Measurements from ENCODE around the gene PLEKHN1. TPM values are rescaled to one million over a fixed set of nuclear protein-coding genes. Genes with fewer than 3 reads are reported as not detected.

The PLEKHN1 gene
- polyA plus RNA-seq, 2 donors: 35.6 to 74.7 TPM

GRCh38 chr1:1020415-1021009, 54.2 kb downstream of the PLEKHN1 start:
- no peaks in the 10 kb centered on the region for H3K27me3 ChIP-seq (ENCODE audit: control insufficient read depth in 1 of 2, insufficient read depth in 2 of 2, low read length in 2 of 2)
- H3K4me1 ChIP-seq (ENCODE audit: control insufficient read depth in 2 of 2, insufficient read depth in 2 of 2, low read length in 1 of 2): peaks cover 9 to 20% of the 10 kb centered on the region in 2 donors
- H3K36me3 ChIP-seq (ENCODE audit: control insufficient read depth in 2 of 2, insufficient read depth in 2 of 2, low read length in 1 of 2): peaks cover 0 to 3% of the 10 kb centered on the region in 2 donors
- H3K4me3 ChIP-seq (ENCODE audit: low read depth in 1 of 2, low read length in 2 of 2): peak overlapping the region; percentile 67 to 69
- no peaks in the 10 kb centered on the region for H3K9me3 ChIP-seq (ENCODE audit: control insufficient read depth in 2 of 2, insufficient read depth in 1 of 2, low read depth in 1 of 2, low read length in 1 of 2)
- H3K27ac ChIP-seq (ENCODE audit: low read depth in 2 of 2, low read length in 1 of 2): peak overlapping the region; percentile 75 to 92
- WGBS, 2 donors: 0 to 1% methylated on average over 9 to 58 of the region's 59 CpGs

- Histone ChIP-seq H3K27ac (ENCODE audit: low read depth in 2 of 2, low read length in 1 of 2) (peak overlapping the region in 1 of 2 donors; percentile 17), H3K27me3 (ENCODE audit: control insufficient read depth in 1 of 2, insufficient read depth in 2 of 2, low read length in 2 of 2) (no peaks in the 10 kb centered on the region), H3K4me3 (ENCODE audit: low read depth in 1 of 2, low read length in 2 of 2) (peak overlapping the region; percentile 42 to 69), H3K9me3 (ENCODE audit: control insufficient read depth in 2 of 2, insufficient read depth in 1 of 2, low read depth in 1 of 2, low read length in 1 of 2) (no peaks in the 10 kb centered on the region), H3K4me1 (ENCODE audit: control insufficient read depth in 2 of 2, insufficient read depth in 2 of 2, low read length in 1 of 2) (peaks cover 9 to 22% of the 10 kb centered on the region in 2 donors), H3K36me3 (ENCODE audit: control insufficient read depth in 2 of 2, insufficient read depth in 2 of 2, low read length in 1 of 2) (peaks cover 0 to 3% of the 10 kb centered on the region in 2 donors)
- 19 to 28% methylated on average over 32 to 33 of the region's 33 CpGs for WGBS, 2 donors
Measured at GRCh38 chr1:1021010-1021919, 55.0 kb downstream of the PLEKHN1 start.

- H3K4me1 ChIP-seq (ENCODE audit: control insufficient read depth in 2 of 2, insufficient read depth in 2 of 2, low read length in 1 of 2): peaks cover 9 to 22% of the 10 kb centered on the region in 2 donors
- WGBS, 2 donors: 76 to 79% methylated on average over 10 of the region's 10 CpGs
- H3K27me3 ChIP-seq (ENCODE audit: control insufficient read depth in 1 of 2, insufficient read depth in 2 of 2, low read length in 2 of 2): no peaks in the 10 kb centered on the region
- H3K9me3 ChIP-seq (ENCODE audit: control insufficient read depth in 2 of 2, insufficient read depth in 1 of 2, low read depth in 1 of 2, low read length in 1 of 2): no peaks in the 10 kb centered on the region
- peaks cover 0 to 3% of the 10 kb centered on the region in 2 donors for H3K36me3 ChIP-seq (ENCODE audit: control insufficient read depth in 2 of 2, insufficient read depth in 2 of 2, low read length in 1 of 2)
- H3K4me3 ChIP-seq (ENCODE audit: low read depth in 1 of 2, low read length in 2 of 2): no peak overlapping the region
- no peak overlapping the region for H3K27ac ChIP-seq (ENCODE audit: low read depth in 2 of 2, low read length in 1 of 2)
Measured at GRCh38 chr1:1021920-1022259, 55.6 kb downstream of the PLEKHN1 start.

DNA sequence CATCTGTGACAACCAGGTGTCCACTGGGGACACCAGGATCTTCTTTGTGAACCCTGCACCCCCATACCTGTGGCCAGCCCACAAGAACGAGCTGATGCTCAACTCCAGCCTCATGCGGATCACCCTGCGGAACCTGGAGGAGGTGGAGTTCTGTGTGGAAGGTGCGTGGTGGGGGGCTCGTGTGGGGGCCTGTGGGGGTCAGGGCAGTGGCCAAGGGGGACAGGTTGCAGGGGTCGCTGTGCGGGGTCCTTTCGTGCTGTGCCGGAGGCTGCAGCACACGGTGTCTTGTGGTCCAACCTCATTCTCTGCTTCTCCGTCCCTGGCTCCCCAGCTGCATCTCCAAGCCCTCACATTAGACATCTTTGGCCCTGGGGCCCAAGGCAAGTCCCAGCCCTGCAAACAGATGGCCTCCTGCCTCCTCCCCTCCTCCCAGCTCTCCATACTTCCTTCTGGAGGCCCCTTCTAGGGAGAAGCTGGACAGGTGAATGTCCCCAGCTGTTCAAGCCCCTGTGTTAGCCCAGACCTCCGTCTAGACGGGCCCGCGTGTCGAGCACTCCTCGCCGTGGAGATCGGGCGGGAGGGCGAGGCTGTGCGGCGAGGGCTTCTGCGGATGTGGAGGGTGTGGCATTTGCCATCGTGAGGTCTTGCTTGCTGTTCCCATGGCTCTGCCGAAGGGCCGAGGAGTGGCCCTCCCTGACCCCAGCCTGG, 56.2 kb downstream of the PLEKHN1 start:
- Histone ChIP-seq H3K9me3 (ENCODE audit: control insufficient read depth in 2 of 2, insufficient read depth in 1 of 2, low read depth in 1 of 2, low read length in 1 of 2) (no peaks in the 10 kb centered on the region), H3K36me3 (ENCODE audit: control insufficient read depth in 2 of 2, insufficient read depth in 2 of 2, low read length in 1 of 2) (peaks cover 0 to 3% of the 10 kb centered on the region in 2 donors), H3K27me3 (ENCODE audit: control insufficient read depth in 1 of 2, insufficient read depth in 2 of 2, low read length in 2 of 2) (no peaks in the 10 kb centered on the region), H3K27ac (ENCODE audit: low read depth in 2 of 2, low read length in 1 of 2) (no peak overlapping the region), H3K4me1 (ENCODE audit: control insufficient read depth in 2 of 2, insufficient read depth in 2 of 2, low read length in 1 of 2) (peaks cover 9 to 22% of the 10 kb centered on the region in 2 donors), H3K4me3 (ENCODE audit: low read depth in 1 of 2, low read length in 2 of 2) (no peak overlapping the region)
- WGBS, 2 donors: 79 to 81% methylated on average over 27 of the region's 27 CpGs

GRCh38 chr1:1023700-1024099, 57.4 kb downstream of the PLEKHN1 start:
- H3K36me3 ChIP-seq (ENCODE audit: control insufficient read depth in 2 of 2, insufficient read depth in 2 of 2, low read length in 1 of 2): peaks cover 0 to 3% of the 10 kb centered on the region in 2 donors
- H3K4me3 ChIP-seq (ENCODE audit: low read depth in 1 of 2, low read length in 2 of 2): peak overlapping the region in 1 of 2 donors; percentile 3
- H3K9me3 ChIP-seq (ENCODE audit: control insufficient read depth in 2 of 2, insufficient read depth in 1 of 2, low read depth in 1 of 2, low read length in 1 of 2): no peaks in the 10 kb centered on the region
- H3K27me3 ChIP-seq (ENCODE audit: control insufficient read depth in 1 of 2, insufficient read depth in 2 of 2, low read length in 2 of 2): no peaks in the 10 kb centered on the region
- 50 to 52% methylated on average over 13 of the region's 13 CpGs for WGBS, 2 donors
- H3K4me1 ChIP-seq (ENCODE audit: control insufficient read depth in 2 of 2, insufficient read depth in 2 of 2, low read length in 1 of 2): peaks cover 9 to 22% of the 10 kb centered on the region in 2 donors
- H3K27ac ChIP-seq (ENCODE audit: low read depth in 2 of 2, low read length in 1 of 2): no peak overlapping the region

DNA sequence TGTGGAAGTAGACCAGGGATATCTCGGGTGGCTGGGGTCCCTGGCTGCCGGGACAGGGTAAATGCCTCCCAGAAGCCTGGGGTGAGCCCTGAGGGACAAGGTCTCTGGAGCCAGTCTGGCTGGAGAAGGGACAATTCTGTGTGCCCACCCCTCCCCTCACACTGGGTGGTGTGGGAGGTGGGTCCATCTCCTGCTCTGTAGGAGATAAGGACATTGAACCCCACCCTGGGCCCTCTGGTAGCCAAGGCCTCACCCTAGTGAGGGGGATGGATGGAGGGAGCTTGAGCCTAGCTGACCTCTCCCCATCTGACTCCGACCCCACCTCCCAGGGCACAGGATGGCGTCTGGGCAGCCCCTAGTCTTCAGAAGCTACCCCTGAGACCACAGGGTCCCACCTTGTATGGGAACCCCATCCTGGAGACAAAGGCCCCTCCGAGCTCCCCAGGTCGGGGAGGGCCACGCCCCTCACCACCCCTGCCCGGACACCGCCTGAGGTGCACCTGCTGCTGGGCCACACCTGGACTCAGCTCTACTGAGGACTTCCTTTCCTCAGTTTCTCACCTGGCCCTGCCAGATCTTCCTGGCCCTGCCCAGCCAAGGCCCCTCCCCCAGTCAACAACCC, 58.0 kb downstream of the PLEKHN1 start:
- 66 to 74% methylated on average over 9 of the region's 9 CpGs for WGBS, 2 donors
- Histone ChIP-seq H3K27me3 (ENCODE audit: control insufficient read depth in 1 of 2, insufficient read depth in 2 of 2, low read length in 2 of 2) (no peaks in the 10 kb centered on the region), H3K4me3 (ENCODE audit: low read depth in 1 of 2, low read length in 2 of 2) (no peak overlapping the region), H3K36me3 (ENCODE audit: control insufficient read depth in 2 of 2, insufficient read depth in 2 of 2, low read length in 1 of 2) (peaks cover 0 to 3% of the 10 kb centered on the region in 2 donors), H3K27ac (ENCODE audit: low read depth in 2 of 2, low read length in 1 of 2) (no peak overlapping the region), H3K9me3 (ENCODE audit: control insufficient read depth in 2 of 2, insufficient read depth in 1 of 2, low read depth in 1 of 2, low read length in 1 of 2) (no peaks in the 10 kb centered on the region), H3K4me1 (ENCODE audit: control insufficient read depth in 2 of 2, insufficient read depth in 2 of 2, low read length in 1 of 2) (peaks cover 9 to 22% of the 10 kb centered on the region in 2 donors)

DNA sequence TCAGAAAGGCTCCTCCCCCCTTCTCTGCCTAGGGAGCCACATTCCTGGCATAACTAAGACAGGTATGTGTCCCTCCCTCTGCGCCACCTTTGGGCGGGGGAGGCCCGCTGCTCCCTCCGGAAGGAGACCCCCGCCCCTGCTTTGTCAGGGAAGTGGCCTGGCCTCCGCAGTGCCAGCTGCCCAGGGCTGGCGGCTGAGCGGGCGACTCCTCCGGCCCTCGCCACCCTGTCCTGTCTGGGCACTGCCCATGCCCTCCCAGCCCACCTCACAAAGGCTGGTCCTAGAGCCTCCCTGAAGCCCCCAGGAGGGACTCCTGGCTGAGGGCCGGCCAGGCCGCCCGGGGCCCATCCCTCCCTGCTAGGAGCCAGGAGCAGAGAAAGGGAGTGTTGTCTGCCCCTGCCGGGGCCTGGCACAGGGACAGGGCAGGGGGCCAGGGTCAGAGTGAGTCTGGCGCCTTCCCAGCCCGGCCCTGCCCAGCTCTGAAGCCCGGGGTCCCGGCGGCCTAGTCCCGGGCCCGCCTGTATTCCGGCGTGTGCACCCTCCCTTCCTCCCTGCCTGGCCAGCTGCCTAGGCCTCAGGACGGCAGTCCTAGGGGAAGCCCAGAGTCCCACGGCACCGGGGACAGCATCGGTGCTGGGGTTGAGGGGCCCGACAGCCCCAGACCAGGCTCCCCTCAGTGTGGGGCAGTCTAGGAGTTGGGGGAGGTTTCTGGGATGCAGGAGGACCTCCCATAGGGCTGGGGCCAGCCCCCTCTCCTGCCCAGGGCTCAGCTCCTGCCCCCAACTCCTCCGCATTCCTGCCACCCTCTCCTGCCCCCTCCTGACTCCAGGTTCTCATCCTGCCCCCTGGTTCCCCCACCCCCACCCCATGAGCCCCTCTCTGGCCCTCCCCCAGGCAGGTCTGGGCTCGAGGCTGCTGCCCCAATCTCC, 58.8 kb downstream of the PLEKHN1 start:
- H3K36me3 ChIP-seq (ENCODE audit: control insufficient read depth in 2 of 2, insufficient read depth in 2 of 2, low read length in 1 of 2): peaks cover 0 to 3% of the 10 kb centered on the region in 2 donors
- no peaks in the 10 kb centered on the region for H3K27me3 ChIP-seq (ENCODE audit: control insufficient read depth in 1 of 2, insufficient read depth in 2 of 2, low read length in 2 of 2)
- peak overlapping the region in 1 of 2 donors; percentile 65 for H3K27ac ChIP-seq (ENCODE audit: low read depth in 2 of 2, low read length in 1 of 2)
- WGBS, 2 donors: 33 to 48% methylated on average over 27 to 31 of the region's 31 CpGs
- H3K4me1 ChIP-seq (ENCODE audit: control insufficient read depth in 2 of 2, insufficient read depth in 2 of 2, low read length in 1 of 2): peaks cover 9 to 22% of the 10 kb centered on the region in 2 donors
- no peaks in the 10 kb centered on the region for H3K9me3 ChIP-seq (ENCODE audit: control insufficient read depth in 2 of 2, insufficient read depth in 1 of 2, low read depth in 1 of 2, low read length in 1 of 2)
- peak overlapping the region; percentile 2 to 17 for H3K4me3 ChIP-seq (ENCODE audit: low read depth in 1 of 2, low read length in 2 of 2)

All from esophagus (tissue), 2 donors.